TTC549 (cell line): Measurements from ENCODE around the gene FGR.

ENCODE experiments used
- FAIRE-seq: peaks from 2 replicates; lab custom pipeline; 2012; peaks lifted over from hg19 to GRCh38; lab: Jason Lieb, UNC

Gene FGR

GRCh38 chr1:27615346-27616192 is 19.4 kb downstream of the FGR start:
- FAIRE-seq: no peak

GRCh38 chr1:27614625-27615344 is 20.2 kb downstream of the FGR start:
- no peak for FAIRE-seq

GRCh38 chr1:27614043-27614624 is 20.9 kb downstream of the FGR start:
- no peak for FAIRE-seq

GRCh38 chr1:27612718-27613117 is 22.3 kb downstream of the FGR start:
- FAIRE-seq: no peak

GRCh38 chr1:27611450-27611849 is 23.5 kb downstream of the FGR start:
- no peak for FAIRE-seq

GRCh38 chr1:27609618-27610240 is 25.3 kb downstream of the FGR start:
- no peak for FAIRE-seq

GRCh38 chr1:27609210-27609555 is 25.8 kb downstream of the FGR start:
- no peak for FAIRE-seq

GRCh38 chr1:27607239-27607804 is 27.7 kb downstream of the FGR start:
- no peak for FAIRE-seq

- no peak for FAIRE-seq
Measured at GRCh38 chr1:27606708-27607238, 28.2 kb downstream of the FGR start.

GRCh38 chr1:27605796-27606707 is 28.9 kb downstream of the FGR start:
- no peak for FAIRE-seq

GRCh38 chr1:27605300-27605766 is 29.7 kb downstream of the FGR start:
- FAIRE-seq: no peak

- FAIRE-seq: no peak
Measured at GRCh38 chr1:27604579-27605299, 30.2 kb downstream of the FGR start.

- FAIRE-seq: no peak
Measured at GRCh38 chr1:27603681-27604578, 31.1 kb downstream of the FGR start, which contains the start of gene AHDC1. Gene AHDC1 (minus strand): TSS chr1:27604144. CDS start chr1:27552115, 52,029 bp downstream.

GRCh38 chr1:27603309-27603680 is 31.7 kb downstream of the FGR start:
- no peak for FAIRE-seq

- no peak for FAIRE-seq
Measured at GRCh38 chr1:27602462-27603308, 32.3 kb downstream of the FGR start.

GRCh38 chr1:27601771-27602461 is 33.1 kb downstream of the FGR start:
- FAIRE-seq: no peak

GRCh38 chr1:27601321-27601770 is 33.6 kb downstream of the FGR start:
- no peak for FAIRE-seq
